ENCODE results near the gene CYP4Z1.
"Not testable (repeated sequence)": the region's sequence is repeated elsewhere in the genome, so short reads cannot be mapped to it uniquely, and the experiment has no call there.

The CYP4Z1 gene

GRCh38 chr1:47128854-47129253, 61.8 kb downstream of the CYP4Z1 start:
- DNase-seq: not testable (repeated sequence)

- not testable (repeated sequence) for DNase-seq
Measured at GRCh38 chr1:47129489-47130230, 62.6 kb downstream of the CYP4Z1 start.

- not testable (repeated sequence) for DNase-seq
Measured at GRCh38 chr1:47132665-47133064, 65.6 kb downstream of the CYP4Z1 start.

GRCh38 chr1:47137198-47137597, 70.2 kb downstream of the CYP4Z1 start, which contains the start of gene CYP4A22:
Gene CYP4A22 (plus strand): TSS chr1:47137441. CDS start chr1:47137486, 45 bp downstream.
- DNase-seq: no peak

DNA sequence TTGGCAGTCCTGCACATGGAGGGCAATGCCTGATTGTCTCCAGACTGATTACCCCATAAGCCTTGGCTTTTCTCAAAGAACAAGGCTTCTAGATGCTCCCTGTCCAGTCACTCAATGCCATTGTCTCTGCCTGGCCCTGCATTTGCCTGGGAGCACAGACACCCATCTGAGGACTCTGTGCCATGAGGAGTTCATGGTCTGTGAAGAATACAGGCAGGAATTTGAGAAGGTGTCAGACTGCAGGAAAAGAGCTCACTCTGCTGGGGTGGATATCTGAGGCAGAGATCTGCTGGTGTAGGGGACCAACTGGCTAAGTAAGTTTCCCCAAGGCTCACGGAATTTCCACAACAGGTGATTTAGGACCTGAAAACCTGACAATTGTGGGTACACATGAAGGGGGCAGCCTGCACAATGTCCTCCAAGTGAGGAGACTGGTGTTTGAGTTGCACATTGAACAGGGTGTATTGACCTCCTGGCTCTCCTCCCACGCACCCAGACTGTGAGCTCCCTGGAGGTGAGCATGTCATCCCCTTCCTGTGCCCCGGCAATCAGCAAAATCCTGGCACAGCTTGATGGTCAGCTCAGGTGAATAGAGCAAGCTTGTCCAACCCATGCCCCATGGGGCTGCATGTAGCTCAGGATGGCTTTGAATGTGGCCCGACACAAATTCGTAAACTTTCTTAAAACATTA, 71.0 kb downstream of the CYP4Z1 start:
- DNase-seq: no peak

GRCh38 chr1:47140358-47140757, 73.3 kb downstream of the CYP4Z1 start:
- not testable (repeated sequence) for DNase-seq

- DNase-seq: not testable (repeated sequence)
Measured at GRCh38 chr1:47143654-47144053, 76.6 kb downstream of the CYP4Z1 start.

GRCh38 chr1:47146495-47146894, 79.5 kb downstream of the CYP4Z1 start:
- not testable (repeated sequence) for DNase-seq

GRCh38 chr1:47147047-47147785, 80.2 kb downstream of the CYP4Z1 start:
- no peak for DNase-seq

GRCh38 chr1:47149162-47149561, 82.1 kb downstream of the CYP4Z1 start:
- not testable (repeated sequence) for DNase-seq

DNA sequence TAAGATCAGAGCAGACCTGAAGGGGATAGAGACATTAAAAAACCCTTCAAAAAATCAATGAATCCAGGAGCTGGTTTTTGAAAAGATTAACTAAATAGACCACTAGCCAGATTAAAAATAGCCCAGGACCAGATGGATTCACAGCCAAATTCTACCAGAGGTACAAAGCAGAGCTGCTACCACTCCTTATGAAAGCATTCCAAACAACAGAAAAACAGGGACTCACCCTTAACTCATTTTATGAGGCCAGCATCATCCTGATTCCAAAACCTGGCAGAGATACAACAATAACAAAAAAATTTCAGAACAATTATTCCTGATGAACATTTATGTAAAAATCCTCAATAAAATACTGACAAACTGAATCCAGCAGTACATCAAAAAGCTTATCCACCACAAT, 89.4 kb downstream of the CYP4Z1 start:
- not testable (repeated sequence) for DNase-seq

DNA sequence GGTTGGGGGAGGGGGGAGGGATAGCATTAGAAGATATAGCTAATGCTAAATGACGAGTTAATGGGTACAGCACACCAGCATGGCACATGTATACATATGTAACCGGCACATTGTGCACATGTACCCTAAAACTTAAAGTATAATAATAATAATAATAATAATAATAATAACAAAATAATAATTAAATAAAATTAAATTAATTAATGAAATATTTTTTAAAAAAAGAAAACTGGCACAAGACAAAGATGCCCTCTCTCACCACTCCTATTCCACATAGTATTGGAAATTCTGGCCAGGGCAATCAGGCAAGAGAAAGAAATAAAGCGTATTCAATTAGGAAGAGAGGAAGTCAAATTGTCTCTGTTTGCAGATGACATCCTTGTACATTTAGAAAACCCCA, 90.9 kb downstream of the CYP4Z1 start:
- DNase-seq: not testable (repeated sequence)

DNA sequence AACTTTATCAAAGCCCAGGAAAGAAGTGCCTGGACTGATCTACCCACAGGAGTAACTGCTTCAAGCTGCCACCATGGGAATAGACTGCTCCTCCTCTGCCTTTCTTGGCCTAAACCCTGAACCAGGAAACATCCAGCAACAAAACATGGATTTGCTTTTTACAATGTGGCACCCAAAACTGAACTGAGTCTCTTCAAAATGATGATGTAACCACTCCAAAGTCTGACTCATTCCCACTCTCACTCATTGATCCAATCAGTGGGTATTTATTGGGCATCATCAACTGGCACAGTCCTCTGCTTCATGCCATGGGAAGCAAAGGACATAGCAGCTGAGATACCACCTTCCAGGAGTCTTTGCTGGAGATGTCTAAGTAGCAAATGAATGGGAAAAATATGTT, 93.7 kb downstream of the CYP4Z1 start:
- DNase-seq: no peak

GRCh38 chr1:47161298-47162040, 94.4 kb downstream of the CYP4Z1 start:
- DNase-seq: no peak

DNA sequence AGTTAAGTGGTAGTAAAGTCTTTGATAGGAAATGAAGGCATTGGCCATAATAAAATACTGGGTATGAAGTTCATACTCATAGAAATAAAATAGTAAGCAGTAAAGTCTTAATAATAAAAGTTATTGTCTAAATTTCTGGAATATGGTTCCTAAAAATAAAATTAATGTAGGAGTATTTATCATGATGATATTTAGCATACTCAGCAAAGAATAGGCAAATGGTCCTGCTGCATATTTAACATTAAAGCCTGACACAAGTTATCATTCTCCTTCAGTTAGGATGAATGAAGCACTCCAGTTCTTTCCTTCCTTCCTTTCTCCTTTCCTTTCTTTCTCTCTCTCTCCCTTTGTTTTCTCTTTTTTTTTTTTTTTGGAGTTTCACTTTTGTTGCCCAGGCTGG, 97.5 kb downstream of the CYP4Z1 start:
- no peak for DNase-seq

Measured in MV-4-11 (cell line).